ENCODE results near the gene CRACDL.

- TF ChIP-seq CTCF (conservative IDR thresholded peaks at IDR 0.05; ENCODE audit: low read depth, low read length) (no peak), EZH2 (IDR thresholded peaks at IDR 0.05; ENCODE audit: low read length, unreplicated experiment) (no peak)
These were observed 11.8 kb downstream of the CRACDL start for GRCh38 chr2:98924038-98924830.

Measured in PC-3 (cell line).